HFFc6 (cell line): ENCODE measurements around the gene LDLRAD4. TPM values are rescaled to one million over a fixed set of nuclear protein-coding genes. Genes with fewer than 3 reads are reported as not detected.

Source experiments
- DNase-seq: peaks from one replicate; pipeline ENCODE4 v3.0.0-alpha.2; 2018
- H3K27ac Mint-ChIP-seq: 2 replicates; pipeline ENCODE4 v1.8.0; 2020; ENCODE audit warnings: mild to moderate bottlenecking, mixed read lengths
- H3K27me3 Mint-ChIP-seq: 2 replicates; pipeline ENCODE4 v1.8.0; 2021; ENCODE audit warnings: mild to moderate bottlenecking, moderate library complexity, mixed read lengths; ENCODE audit not compliant: insufficient read depth
- H3K36me3 Mint-ChIP-seq: 2 replicates; pipeline ENCODE4 v1.8.0; 2021; ENCODE audit warnings: low read depth, mixed read lengths
- H3K4me1 Mint-ChIP-seq: 2 replicates; pipeline ENCODE4 v1.8.0; 2020; ENCODE audit warnings: low read depth, mixed read lengths
- H3K4me3 Mint-ChIP-seq: 2 replicates; pipeline ENCODE4 v1.8.0; 2020; ENCODE audit warnings: mild to moderate bottlenecking, moderate library complexity, mixed read lengths
- H3K9me3 Mint-ChIP-seq: 2 replicates; pipeline ENCODE4 v1.8.0; 2020; ENCODE audit warnings: mild to moderate bottlenecking, mixed read lengths
- total RNA-seq, 6 experiments: library from RNA; stranded (reverse); fragmentation: NEBNext Ultra II Directional; extraction: Animal tissue kit (Norgen Biotek cat#: 25700); gene quantifications; 2 replicates in 1 of 6; 3 replicates in 5 of 6; pipeline ENCODE4 v1.2.3, GENCODE V29; 2021
- TF ChIP-seq, protein P1 (sequence below): fragments of 200-600 bp; sonication (generic); IDR thresholded peaks from 2 replicates; pipeline ENCODE4 v1.5.0; 2021; ENCODE audit warnings: antibody characterized with exemption, mild to moderate bottlenecking

Gene LDLRAD4
- total RNA-seq, 6 experiments from 2014 or later = not detected

DNA sequence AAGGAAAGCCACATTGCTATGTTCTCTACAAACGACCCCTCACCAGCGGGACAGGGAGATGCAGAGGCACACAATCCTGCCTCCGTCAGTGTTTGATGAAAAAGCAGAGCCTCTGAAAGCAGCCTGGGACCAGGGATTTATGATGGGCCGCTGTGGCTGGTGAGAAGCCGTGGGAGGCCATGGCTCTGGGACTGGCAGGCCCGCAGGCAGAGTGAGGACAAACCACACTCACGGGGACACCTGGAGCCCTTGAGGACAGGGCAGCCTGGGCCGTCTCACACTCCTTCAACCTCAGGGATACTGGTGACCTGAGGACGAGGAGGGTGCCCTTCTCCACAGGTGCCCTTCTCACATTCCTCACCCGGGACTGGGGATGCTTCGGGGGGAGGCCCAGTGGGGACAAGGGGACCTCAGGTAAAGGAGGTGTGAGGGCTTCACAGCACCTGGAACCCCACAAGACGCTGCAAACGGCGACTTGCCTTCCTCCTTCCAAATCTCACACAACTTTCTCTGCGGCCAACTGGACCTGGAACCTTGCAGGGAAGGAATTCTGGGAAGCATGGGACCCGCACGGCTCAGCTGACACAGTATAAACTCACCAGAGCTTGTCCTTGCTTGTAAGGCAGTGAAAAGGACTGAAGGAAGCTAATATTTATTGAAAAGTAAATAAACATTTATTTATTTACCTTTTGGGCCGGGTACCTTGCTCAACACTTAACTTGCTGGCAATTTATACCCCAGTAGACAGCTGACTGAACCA is 5.3 kb upstream of the LDLRAD4 start:
- no peaks in the 10 kb centered on the region for H3K9me3 Mint-ChIP-seq
- H3K36me3 Mint-ChIP-seq = no peaks in the 10 kb centered on the region
- TF ChIP-seq, protein P1, sequence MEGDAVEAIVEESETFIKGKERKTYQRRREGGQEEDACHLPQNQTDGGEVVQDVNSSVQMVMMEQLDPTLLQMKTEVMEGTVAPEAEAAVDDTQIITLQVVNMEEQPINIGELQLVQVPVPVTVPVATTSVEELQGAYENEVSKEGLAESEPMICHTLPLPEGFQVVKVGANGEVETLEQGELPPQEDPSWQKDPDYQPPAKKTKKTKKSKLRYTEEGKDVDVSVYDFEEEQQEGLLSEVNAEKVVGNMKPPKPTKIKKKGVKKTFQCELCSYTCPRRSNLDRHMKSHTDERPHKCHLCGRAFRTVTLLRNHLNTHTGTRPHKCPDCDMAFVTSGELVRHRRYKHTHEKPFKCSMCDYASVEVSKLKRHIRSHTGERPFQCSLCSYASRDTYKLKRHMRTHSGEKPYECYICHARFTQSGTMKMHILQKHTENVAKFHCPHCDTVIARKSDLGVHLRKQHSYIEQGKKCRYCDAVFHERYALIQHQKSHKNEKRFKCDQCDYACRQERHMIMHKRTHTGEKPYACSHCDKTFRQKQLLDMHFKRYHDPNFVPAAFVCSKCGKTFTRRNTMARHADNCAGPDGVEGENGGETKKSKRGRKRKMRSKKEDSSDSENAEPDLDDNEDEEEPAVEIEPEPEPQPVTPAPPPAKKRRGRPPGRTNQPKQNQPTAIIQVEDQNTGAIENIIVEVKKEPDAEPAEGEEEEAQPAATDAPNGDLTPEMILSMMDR = no peak
- no peak overlapping the region for H3K27ac Mint-ChIP-seq
- peaks cover 37% of the 10 kb centered on the region for H3K27me3 Mint-ChIP-seq
- no peak overlapping the region for H3K4me3 Mint-ChIP-seq
- H3K4me1 Mint-ChIP-seq = no peaks in the 10 kb centered on the region
- no peak for DNase-seq

DNA sequence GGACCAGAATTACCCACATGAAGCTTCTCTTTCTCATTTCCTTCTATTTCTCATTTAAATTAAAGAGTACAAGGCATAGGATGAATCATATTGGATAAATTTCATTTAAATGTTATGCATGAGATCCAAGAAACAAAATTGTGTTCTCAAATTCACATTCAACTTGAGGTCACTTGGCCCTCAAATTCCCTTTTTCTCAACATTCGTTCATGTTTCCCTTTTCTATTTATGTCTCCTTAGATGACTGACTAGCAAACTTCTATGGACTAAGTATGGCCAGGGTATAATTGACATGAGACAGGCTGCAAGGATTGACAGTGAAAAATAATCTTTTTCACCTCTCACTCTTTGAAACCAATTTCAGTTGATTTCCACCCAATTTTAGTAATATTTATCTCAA is 4.0 kb upstream of the LDLRAD4 start:
- Mint-ChIP-seq H3K27me3 (peaks cover 39% of the 10 kb centered on the region), H3K9me3 (no peaks in the 10 kb centered on the region), H3K4me1 (no peaks in the 10 kb centered on the region), H3K4me3 (no peak overlapping the region), H3K36me3 (no peaks in the 10 kb centered on the region), H3K27ac (no peak overlapping the region)
- TF ChIP-seq, protein P1 = no peak
- DNase-seq = no peak

DNA sequence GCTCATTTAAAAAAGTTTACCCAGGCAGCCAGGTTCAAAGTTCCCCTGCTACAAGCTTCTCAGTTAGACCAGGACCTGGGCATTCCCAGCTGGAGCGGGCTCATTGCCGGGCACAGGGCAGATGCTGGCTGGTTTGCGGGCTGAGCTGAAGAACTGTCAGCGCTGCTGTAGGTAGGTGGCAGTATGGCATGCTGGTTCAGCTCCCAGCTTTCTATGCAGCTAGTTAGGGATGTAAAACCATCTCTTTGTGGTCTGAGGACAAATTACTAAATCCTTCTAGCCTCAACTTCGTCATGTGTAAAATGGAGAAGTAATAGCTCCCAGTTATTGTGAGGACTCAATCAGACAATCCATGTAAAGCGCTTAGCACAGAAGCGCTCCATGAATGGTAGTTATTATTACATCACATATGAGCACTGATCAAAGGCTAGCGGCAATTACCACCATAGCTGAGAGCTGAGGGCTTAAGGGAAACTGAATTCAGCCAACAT is 2.4 kb upstream of the LDLRAD4 start:
- H3K9me3 Mint-ChIP-seq = no peaks in the 10 kb centered on the region
- H3K27ac Mint-ChIP-seq = no peak overlapping the region
- H3K36me3 Mint-ChIP-seq = no peaks in the 10 kb centered on the region
- H3K4me1 Mint-ChIP-seq = no peaks in the 10 kb centered on the region
- no peak overlapping the region for H3K4me3 Mint-ChIP-seq
- DNase-seq = peak; percentile 38
- peaks cover 47% of the 10 kb centered on the region for H3K27me3 Mint-ChIP-seq
- TF ChIP-seq, protein P1 = peak; percentile 66

DNA sequence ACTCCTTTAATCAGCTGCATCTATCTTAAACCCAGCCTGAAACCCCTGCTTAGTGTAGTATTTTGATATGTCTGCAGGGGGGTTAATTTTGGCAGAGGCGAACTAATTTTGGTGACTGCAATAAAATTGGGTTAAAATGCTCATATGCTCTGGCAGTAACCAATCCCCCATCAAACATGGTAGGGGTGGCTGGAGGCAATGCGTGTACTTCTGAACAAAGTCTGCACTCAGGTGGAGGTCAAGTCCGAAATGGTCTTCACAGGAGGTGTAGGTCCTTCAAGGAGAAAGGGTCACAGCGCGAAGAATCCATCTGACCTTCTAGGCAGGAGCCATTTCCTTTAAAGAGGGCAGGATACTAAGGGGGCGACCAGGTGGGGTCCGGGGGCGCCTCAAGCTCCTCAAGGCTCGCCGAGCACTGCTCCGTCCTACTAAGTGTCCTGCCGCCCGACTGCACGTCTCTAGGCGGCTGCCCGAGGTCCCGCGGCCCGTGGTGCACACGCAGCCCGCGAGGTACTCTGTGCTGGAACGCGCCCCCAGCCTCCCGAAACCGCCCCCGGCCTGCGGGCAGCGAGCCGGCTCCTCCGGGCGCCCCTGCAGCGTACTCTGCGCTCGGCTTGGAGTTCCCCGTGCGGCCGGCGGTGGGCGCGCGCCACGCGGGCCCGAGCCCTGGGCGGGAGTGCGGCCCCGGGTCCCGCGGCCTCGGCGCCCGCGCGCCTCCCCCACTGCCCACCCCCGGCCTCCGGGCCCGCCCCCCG is 1.7 kb upstream of the LDLRAD4 start:
- no peak overlapping the region for H3K4me3 Mint-ChIP-seq
- TF ChIP-seq, protein P1 = no peak
- peaks cover 55% of the 10 kb centered on the region for H3K27me3 Mint-ChIP-seq
- H3K4me1 Mint-ChIP-seq = peaks cover 2% of the 10 kb centered on the region
- H3K9me3 Mint-ChIP-seq = no peaks in the 10 kb centered on the region
- no peak overlapping the region for H3K27ac Mint-ChIP-seq
- no peaks in the 10 kb centered on the region for H3K36me3 Mint-ChIP-seq
- no peak for DNase-seq

DNA sequence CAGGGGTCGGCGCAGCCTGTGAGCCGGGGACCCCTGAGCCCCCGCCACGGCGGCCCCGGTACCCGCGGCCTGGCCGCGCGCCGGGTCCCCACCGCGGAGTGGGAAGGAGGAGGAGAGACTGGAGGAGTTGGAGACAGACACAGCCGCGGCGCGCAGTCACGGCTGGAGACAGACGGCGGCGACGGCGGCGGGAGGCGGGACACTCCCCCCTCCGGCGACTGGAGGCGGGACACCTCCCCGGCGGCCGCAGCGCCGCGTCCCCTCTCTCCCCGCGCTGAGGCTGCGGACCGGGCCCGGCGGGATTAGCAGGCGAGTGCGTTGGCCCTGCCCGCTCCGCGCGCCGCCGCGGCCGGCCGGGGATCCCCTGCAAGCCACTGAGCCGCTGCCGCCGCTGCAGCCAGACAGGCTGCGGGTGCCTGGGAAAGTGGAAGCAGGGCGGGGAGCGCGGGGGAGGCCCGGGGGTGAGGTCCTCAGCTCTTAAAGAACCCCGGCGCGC is 1.0 kb upstream of the LDLRAD4 start:
- H3K4me3 Mint-ChIP-seq = no peak overlapping the region
- TF ChIP-seq, protein P1 = no peak
- no peak for DNase-seq
- H3K36me3 Mint-ChIP-seq = no peaks in the 10 kb centered on the region
- peaks cover 8% of the 10 kb centered on the region for H3K4me1 Mint-ChIP-seq
- no peaks in the 10 kb centered on the region for H3K9me3 Mint-ChIP-seq
- H3K27ac Mint-ChIP-seq = no peak overlapping the region
- H3K27me3 Mint-ChIP-seq = peaks cover 54% of the 10 kb centered on the region
